PC-3 (cell line): ENCODE measurements around the gene EHMT1. TPM values are rescaled to one million over a fixed set of nuclear protein-coding genes. Genes with fewer than 3 reads are reported as not detected.
"Not testable (repeated sequence)": the region's sequence is repeated elsewhere in the genome, so short reads cannot be mapped to it uniquely, and the experiment has no call there.

Experiments used
- ATAC-seq: fragments of 200-7000 bp; cut with Tn5 transposase; 2 replicates; pipeline ENCODE4 v1.9.1; 2020; ENCODE audit warnings: mild to moderate bottlenecking, moderate library complexity
- BruUV-seq: library from RNA; stranded (reverse); fragments of 400-500 nt; replicated peaks from 2 replicates; lab custom pipeline; 2021; lab: Mats Ljungman, UMichigan
- CTCF ChIA-PET: fragments of 300-600 bp; sonication (Branson Sonifier 250); formaldehyde crosslinking; loops from one replicate; lab custom pipeline; 2022; ENCODE audit warnings: antibody characterized with exemption; lab: Charles Lee
- POLR2A ChIA-PET: fragments of 300-600 bp; sonication (Branson Sonifier 250); formaldehyde crosslinking; loops from one replicate; lab custom pipeline; 2022; ENCODE audit warnings: antibody characterized with exemption; ENCODE audit not compliant: unreplicated experiment; lab: Charles Lee
- DNase-seq: peaks from one replicate; pipeline ENCODE4 v3.0.0-alpha.2; 2015
- H2AFZ ChIP-seq: fragments of 300-600 bp; sonication (generic); 2 replicates; pipeline ENCODE4 v1.6.0; 2016; ENCODE audit warnings: antibody characterized with exemption, low read length
- H3F3A ChIP-seq: fragments of 300-600 bp; sonication (generic); one replicate; pipeline ENCODE4 v1.6.0; 2017; ENCODE audit warnings: antibody characterized with exemption, low read length, control low read depth, mild to moderate bottlenecking; ENCODE audit not compliant: unreplicated experiment
- H3K27ac ChIP-seq: fragments of 300-600 bp; sonication (generic); 2 replicates; pipeline ENCODE4 v1.5.1; 2016; ENCODE audit warnings: mild to moderate bottlenecking, low read length
- H3K27me3 ChIP-seq: fragments of 300-600 bp; sonication (generic); 2 replicates; pipeline ENCODE4 v1.6.1; 2016; ENCODE audit warnings: low read length, mixed read lengths
- H3K36me3 ChIP-seq: fragments of 300-600 bp; sonication (generic); 2 replicates; pipeline ENCODE4 v1.6.1; 2016; ENCODE audit warnings: low read depth, mixed run types, low read length, mixed read lengths
- H3K4me1 ChIP-seq: fragments of 300-600 bp; sonication (generic); 2 replicates; pipeline ENCODE4 v1.5.1; 2016; ENCODE audit warnings: low read length; ENCODE audit not compliant: insufficient read depth
- H3K4me2 ChIP-seq: fragments of 300-600 bp; sonication (generic); 2 replicates; pipeline ENCODE4 v1.6.0; 2016; ENCODE audit warnings: low read length
- H3K4me3 ChIP-seq: fragments of 300-600 bp; sonication (generic); 2 replicates; pipeline ENCODE4 v1.5.1; 2016; ENCODE audit warnings: mild to moderate bottlenecking, low read length, mixed read lengths
- H3K79me2 ChIP-seq: fragments of 300-600 bp; sonication (generic); 2 replicates; pipeline ENCODE4 v1.6.1; 2017; ENCODE audit warnings: low read length, mixed read lengths
- H3K9ac ChIP-seq: fragments of 300-600 bp; sonication (generic); 2 replicates; pipeline ENCODE4 v1.6.0; 2016; ENCODE audit warnings: mild to moderate bottlenecking, low read length
- H3K9me2 ChIP-seq: fragments of 300-600 bp; sonication (generic); replicated peaks from 2 replicates; pipeline ENCODE4 v1.6.1; 2016; ENCODE audit warnings: mixed run types, low read length, mixed read lengths
- H3K9me3 ChIP-seq: fragments of 300-600 bp; sonication (generic); 2 replicates; pipeline ENCODE4 v1.6.1; 2016; ENCODE audit warnings: low read length, mixed read lengths
- H4K20me1 ChIP-seq: fragments of 300-600 bp; sonication (generic); 2 replicates; pipeline ENCODE4 v1.6.1; 2016; ENCODE audit warnings: low read length, mixed read lengths
- EZH2 ChIP-seq: fragments of 300-600 bp; sonication (generic); IDR thresholded peaks from one replicate; pipeline ENCODE4 v1.6.1; 2017; ENCODE audit warnings: antibody characterized with exemption, mild to moderate bottlenecking, low read length; ENCODE audit not compliant: unreplicated experiment
- EZH2phosphoT487 ChIP-seq: fragments of 300-600 bp; sonication (generic); IDR thresholded peaks from 2 replicates; pipeline ENCODE4 v1.6.1; 2018; ENCODE audit warnings: mild to moderate bottlenecking, antibody characterized with exemption, low read length, borderline replicate concordance
- intact Hi-C: fragments of 100-400 bp; cut with micrococcal nuclease; formaldehyde crosslinking; loops from 2 replicates; pipeline ENCODE4 v1.9.0; 2023
- total RNA-seq: library from RNA; depleted of rRNA; stranded (reverse); fragments of >200 nt; gene quantifications from 2 replicates; pipeline ENCODE4 v1.2.3, GENCODE V29; 2014
- TF ChIP-seq, protein P1 (sequence below): fragments of 300-600 bp; sonication (generic); conservative IDR thresholded peaks from 2 replicates; pipeline ENCODE4 v1.5.1; 2017; ENCODE audit warnings: antibody characterized with exemption, low read depth, mild to moderate bottlenecking, low read length

Gene EHMT1
- total RNA-seq, 1 experiment from 2014 or later: 42.8 TPM

GRCh38 chr9:137734181-137734580 lies 115.4 kb downstream of the EHMT1 start:
- intact Hi-C loops: no loop called here
- H3F3A ChIP-seq: no peaks in the 10 kb centered on the region
- ChIA-PET CTCF (no interaction called here), POLR2A (no interaction called here)
- no peaks in the 10 kb centered on the region for H3K4me1 ChIP-seq
- H4K20me1 ChIP-seq: no peaks in the 10 kb centered on the region
- DNase-seq (no peak), ATAC-seq (no peak)
- H3K9ac ChIP-seq: no peak overlapping the region
- H3K36me3 ChIP-seq: peaks cover 32% of the 10 kb centered on the region
- H3K27ac ChIP-seq: no peak overlapping the region
- H3K79me2 ChIP-seq: no peaks in the 10 kb centered on the region
- H3K9me3 ChIP-seq: no peaks in the 10 kb centered on the region
- no peaks in the 10 kb centered on the region for H3K9me2 ChIP-seq
- H2AFZ ChIP-seq: no peak overlapping the region
- TSS peak; percentile 6 for BruUV-seq
- TF ChIP-seq EZH2phosphoT487: no peak
- no peak for TF ChIP-seq EZH2
- TF ChIP-seq, protein P1, sequence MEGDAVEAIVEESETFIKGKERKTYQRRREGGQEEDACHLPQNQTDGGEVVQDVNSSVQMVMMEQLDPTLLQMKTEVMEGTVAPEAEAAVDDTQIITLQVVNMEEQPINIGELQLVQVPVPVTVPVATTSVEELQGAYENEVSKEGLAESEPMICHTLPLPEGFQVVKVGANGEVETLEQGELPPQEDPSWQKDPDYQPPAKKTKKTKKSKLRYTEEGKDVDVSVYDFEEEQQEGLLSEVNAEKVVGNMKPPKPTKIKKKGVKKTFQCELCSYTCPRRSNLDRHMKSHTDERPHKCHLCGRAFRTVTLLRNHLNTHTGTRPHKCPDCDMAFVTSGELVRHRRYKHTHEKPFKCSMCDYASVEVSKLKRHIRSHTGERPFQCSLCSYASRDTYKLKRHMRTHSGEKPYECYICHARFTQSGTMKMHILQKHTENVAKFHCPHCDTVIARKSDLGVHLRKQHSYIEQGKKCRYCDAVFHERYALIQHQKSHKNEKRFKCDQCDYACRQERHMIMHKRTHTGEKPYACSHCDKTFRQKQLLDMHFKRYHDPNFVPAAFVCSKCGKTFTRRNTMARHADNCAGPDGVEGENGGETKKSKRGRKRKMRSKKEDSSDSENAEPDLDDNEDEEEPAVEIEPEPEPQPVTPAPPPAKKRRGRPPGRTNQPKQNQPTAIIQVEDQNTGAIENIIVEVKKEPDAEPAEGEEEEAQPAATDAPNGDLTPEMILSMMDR: no peak
- H3K27me3 ChIP-seq: no peaks in the 10 kb centered on the region
- no peak overlapping the region for H3K4me3 ChIP-seq
- H3K4me2 ChIP-seq: no peak overlapping the region

DNA sequence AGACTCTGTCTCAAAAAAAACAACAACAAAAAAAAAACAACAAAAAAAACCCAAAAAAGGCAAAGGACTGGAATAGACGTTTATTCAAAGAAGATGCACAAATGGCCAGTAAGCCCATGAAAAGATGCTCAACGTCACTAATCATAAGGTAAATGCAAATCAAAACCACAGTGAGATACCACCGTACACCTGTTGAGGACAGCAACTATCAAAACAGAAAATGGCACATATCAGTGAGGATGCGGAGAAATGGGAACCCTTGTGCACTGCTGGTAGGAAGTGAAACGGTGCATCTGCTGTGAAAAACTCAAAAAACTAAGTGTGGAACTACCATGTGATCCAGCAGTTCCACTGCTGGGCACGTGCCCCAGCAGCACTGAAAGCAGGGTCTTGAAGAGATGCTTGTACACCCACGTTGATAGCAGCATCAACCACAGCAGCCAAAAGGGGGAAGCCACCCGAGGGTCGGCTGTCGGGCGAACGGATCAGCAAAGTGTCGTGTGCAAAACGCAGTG lies 119.4 kb downstream of the EHMT1 start:
- H3K4me2 ChIP-seq, H3K79me2 ChIP-seq, H3K27ac ChIP-seq, DNase-seq, H3K27me3 ChIP-seq, ATAC-seq, H3K9me2 ChIP-seq, H3K9ac ChIP-seq, POLR2A ChIA-PET, H3K36me3 ChIP-seq, CTCF ChIA-PET, H3K9me3 ChIP-seq, H3K4me1 ChIP-seq, intact Hi-C loops, H4K20me1 ChIP-seq, BruUV-seq, H3F3A ChIP-seq, H2AFZ ChIP-seq, H3K4me3 ChIP-seq: not testable (repeated sequence)

DNA sequence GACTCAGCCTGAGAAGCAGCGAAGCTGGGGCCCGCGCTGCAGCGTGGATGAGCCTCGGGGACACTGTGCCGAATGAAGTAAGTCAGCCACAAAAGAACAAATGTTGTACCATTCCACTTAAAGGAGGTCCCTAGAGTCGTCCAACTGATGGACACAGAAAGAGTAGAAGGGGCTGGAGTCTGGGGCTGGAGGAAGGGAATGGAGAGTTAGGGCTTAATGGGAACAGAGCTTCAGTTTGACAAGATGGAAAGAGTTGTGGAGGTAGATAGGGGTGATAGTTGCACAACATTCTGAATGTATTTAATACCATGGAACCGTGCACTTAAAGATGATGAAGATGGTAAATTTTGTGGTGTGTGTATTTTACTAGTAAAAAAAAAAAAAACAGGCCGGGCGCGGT lies 119.9 kb downstream of the EHMT1 start:
- Histone ChIP-seq H3F3A (no peaks in the 10 kb centered on the region), H3K4me2 (no peak overlapping the region), H3K9me2 (no peaks in the 10 kb centered on the region), H2AFZ (no peak overlapping the region), H3K4me3 (no peak overlapping the region), H3K79me2 (no peaks in the 10 kb centered on the region), H3K4me1 (no peaks in the 10 kb centered on the region), H3K36me3 (peaks cover 4% of the 10 kb centered on the region), H3K9ac (no peak overlapping the region), H4K20me1 (no peaks in the 10 kb centered on the region), H3K27me3 (no peaks in the 10 kb centered on the region), H3K9me3 (no peaks in the 10 kb centered on the region), H3K27ac (no peak overlapping the region)
- ATAC-seq (no peak), DNase-seq (no peak)
- intact Hi-C loops: no loop called here
- CTCF ChIA-PET: no interaction called here
- POLR2A ChIA-PET: no interaction called here
- no TSS peak for BruUV-seq
- TF ChIP-seq, protein P1: no peak
- TF ChIP-seq EZH2phosphoT487 (no peak), EZH2 (no peak)
